Kidney epithelial cell (primary cell): ENCODE results near the gene ZMYND11. TPM values are rescaled to one million over a fixed set of nuclear protein-coding genes. Genes with fewer than 3 reads are reported as not detected.

Experiments used
- DNase-seq: peaks from one replicate; pipeline ENCODE4 v3.0.0-alpha.2; 2010; ENCODE audit warnings: low read depth
- H3K27me3 ChIP-seq: 2 replicates; pipeline ENCODE4 v1.6.0; 2011; ENCODE audit warnings: low read length; ENCODE audit not compliant: control insufficient read depth, insufficient read depth
- H3K36me3 ChIP-seq: 2 replicates; pipeline ENCODE4 v1.5.1; 2011; ENCODE audit warnings: low read length; ENCODE audit not compliant: control insufficient read depth, insufficient read depth
- H3K4me3 ChIP-seq: 2 replicates; pipeline ENCODE4 v1.5.1; 2011; ENCODE audit warnings: low read depth, mild to moderate bottlenecking, control low read depth, low read length
- total RNA-seq: library from RNA; depleted of rRNA; stranded (reverse); fragments of >200 nt; gene quantifications from 2 replicates; pipeline ENCODE4 v1.2.3, GENCODE V29; 2015
- TF ChIP-seq, protein P1 (sequence below): IDR thresholded peaks from 2 replicates; pipeline ENCODE4 v1.5.1; 2011; ENCODE audit warnings: mild to moderate bottlenecking, moderate library complexity, low read length, control low read depth, inconsistent platforms; ENCODE audit not compliant: insufficient read depth, poor library complexity, severe bottlenecking

The ZMYND11 gene
- total RNA-seq, 1 donor from 2014 or later = 60.0 TPM

DNA sequence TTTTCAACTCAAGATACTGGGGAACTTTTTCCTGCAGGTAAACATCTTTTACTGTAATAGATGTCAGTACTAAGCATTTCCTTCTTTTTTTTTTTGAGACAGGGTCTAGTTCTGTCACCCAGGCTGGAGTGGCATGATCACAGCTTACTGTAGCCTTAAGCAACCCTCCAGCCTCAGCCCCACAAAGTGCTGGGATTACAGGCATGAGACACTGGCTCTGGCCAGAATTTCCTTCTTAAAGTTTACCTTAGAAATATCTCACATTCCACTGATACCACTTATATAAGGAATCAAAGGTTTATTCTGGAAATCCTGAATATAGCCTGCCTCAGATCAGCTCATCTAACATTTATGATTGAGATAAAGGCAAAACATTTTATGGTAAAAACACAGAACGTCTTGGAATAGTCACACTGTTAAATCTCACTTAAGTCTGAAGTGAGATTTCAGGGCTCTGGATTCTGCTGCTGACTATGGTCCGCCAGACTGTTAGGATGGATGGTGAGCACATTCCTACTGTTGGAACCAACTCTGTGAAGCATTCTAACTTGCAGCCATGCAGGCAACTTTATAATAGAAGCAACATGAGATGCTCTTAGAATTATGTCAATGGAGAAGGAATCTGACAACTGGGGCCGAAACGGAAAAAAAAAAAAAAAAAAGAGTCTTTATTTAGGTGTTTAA lies 151.9 kb downstream of the ZMYND11 start:
- no peak overlapping the region for H3K4me3 ChIP-seq
- H3K36me3 ChIP-seq = peaks cover 4% of the 10 kb centered on the region
- no peak for DNase-seq
- no peaks in the 10 kb centered on the region for H3K27me3 ChIP-seq
- TF ChIP-seq, protein P1, sequence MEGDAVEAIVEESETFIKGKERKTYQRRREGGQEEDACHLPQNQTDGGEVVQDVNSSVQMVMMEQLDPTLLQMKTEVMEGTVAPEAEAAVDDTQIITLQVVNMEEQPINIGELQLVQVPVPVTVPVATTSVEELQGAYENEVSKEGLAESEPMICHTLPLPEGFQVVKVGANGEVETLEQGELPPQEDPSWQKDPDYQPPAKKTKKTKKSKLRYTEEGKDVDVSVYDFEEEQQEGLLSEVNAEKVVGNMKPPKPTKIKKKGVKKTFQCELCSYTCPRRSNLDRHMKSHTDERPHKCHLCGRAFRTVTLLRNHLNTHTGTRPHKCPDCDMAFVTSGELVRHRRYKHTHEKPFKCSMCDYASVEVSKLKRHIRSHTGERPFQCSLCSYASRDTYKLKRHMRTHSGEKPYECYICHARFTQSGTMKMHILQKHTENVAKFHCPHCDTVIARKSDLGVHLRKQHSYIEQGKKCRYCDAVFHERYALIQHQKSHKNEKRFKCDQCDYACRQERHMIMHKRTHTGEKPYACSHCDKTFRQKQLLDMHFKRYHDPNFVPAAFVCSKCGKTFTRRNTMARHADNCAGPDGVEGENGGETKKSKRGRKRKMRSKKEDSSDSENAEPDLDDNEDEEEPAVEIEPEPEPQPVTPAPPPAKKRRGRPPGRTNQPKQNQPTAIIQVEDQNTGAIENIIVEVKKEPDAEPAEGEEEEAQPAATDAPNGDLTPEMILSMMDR = no peak

DNA sequence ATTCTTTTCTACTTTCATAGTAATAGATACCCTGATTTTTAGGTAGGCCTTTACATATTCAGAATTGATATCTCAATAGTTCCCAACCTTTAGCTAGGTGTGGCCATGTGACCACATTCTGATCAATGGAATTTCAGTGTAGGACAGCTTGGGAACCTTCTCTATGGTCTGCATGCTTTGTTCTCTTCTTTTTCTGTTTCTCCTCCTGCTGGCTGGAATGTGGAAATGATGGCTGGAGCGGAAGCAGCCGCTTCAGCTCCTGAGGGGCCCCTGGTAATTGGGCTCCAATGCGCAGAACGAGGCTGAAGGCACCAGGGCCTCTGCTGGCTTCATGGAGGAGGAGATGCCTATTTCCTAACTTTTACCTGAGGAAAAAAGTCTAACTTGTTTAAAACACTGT lies 152.6 kb downstream of the ZMYND11 start:
- DNase-seq = no peak
- Histone ChIP-seq H3K27me3 (no peaks in the 10 kb centered on the region), H3K36me3 (peaks cover under 1% of the 10 kb centered on the region), H3K4me3 (no peak overlapping the region)
- TF ChIP-seq, protein P1 = peak; percentile 23

DNA sequence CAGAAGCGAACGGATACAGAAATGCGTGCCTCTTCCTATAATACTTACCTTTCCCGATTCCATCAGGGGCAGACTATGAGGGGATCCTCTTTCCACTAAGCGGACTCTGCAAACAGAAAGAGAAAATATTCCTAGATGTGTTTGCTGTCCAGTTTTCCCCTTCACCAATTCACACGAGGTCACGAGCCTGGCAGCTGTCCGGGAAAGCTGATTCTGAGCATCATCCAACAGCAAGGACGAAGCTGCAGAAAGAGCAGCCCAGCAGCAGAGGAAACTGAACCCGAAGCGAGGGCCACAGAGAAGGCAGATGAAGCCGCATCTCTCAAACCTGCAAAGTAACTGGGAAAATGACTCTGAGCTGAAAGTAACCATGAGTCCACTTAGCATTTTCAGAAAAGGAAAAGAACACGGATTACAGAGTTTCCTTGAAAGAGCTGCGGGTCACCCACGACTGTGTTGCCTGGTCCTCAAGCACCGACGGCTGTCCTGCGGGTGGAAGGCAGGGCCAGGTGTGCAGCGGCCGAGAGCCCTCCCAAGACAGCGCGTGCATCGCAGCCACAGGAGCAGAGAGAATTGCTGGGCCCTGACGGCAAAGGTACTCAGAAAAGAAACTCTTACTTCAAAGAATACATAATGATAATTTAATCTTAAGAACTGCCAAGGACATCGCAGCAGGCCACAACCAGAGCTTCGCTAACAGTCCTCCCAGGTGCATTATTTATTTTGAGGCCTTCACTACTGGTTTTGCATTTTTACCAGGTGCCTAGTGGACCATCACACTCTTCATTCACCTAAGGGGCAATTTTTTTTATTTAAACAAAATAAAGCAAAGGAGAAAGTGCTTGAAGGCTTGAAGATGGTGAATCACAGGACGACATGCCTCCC lies 153.3 kb downstream of the ZMYND11 start:
- no peak overlapping the region for H3K4me3 ChIP-seq
- H3K36me3 ChIP-seq = no peaks in the 10 kb centered on the region
- DNase-seq = no peak
- TF ChIP-seq, protein P1 = no peak
- no peaks in the 10 kb centered on the region for H3K27me3 ChIP-seq

DNA sequence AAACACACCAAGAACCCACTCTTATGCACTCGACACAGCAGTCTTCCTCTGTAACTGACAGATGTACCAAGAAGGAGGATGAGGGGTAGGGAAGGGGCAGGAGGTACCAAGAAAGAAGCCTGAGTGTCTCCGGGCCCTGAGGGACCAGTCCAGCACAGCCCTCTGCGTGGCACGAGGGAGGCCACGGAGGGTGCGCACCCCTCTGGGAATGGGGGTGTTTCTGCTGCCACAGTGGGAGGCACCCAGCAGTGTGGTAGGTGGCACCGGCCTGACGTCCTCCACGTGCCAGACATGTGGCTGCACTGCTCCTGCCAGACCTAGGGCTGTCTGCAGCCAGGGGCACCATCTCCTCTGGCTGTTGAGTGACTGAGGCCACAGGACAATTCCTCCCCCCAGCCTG lies 154.3 kb downstream of the ZMYND11 start:
- TF ChIP-seq, protein P1 = no peak
- H3K4me3 ChIP-seq = no peak overlapping the region
- H3K36me3 ChIP-seq = no peaks in the 10 kb centered on the region
- DNase-seq = no peak
- H3K27me3 ChIP-seq = no peaks in the 10 kb centered on the region

- Histone ChIP-seq H3K4me3 (no peak overlapping the region), H3K27me3 (no peaks in the 10 kb centered on the region), H3K36me3 (no peaks in the 10 kb centered on the region)
- no peak for DNase-seq
- TF ChIP-seq, protein P1 = no peak
Observed at GRCh38 chr10:290026-290725, 154.9 kb downstream of the ZMYND11 start.
